ENCODE data around the gene FAM193B.

DNA sequence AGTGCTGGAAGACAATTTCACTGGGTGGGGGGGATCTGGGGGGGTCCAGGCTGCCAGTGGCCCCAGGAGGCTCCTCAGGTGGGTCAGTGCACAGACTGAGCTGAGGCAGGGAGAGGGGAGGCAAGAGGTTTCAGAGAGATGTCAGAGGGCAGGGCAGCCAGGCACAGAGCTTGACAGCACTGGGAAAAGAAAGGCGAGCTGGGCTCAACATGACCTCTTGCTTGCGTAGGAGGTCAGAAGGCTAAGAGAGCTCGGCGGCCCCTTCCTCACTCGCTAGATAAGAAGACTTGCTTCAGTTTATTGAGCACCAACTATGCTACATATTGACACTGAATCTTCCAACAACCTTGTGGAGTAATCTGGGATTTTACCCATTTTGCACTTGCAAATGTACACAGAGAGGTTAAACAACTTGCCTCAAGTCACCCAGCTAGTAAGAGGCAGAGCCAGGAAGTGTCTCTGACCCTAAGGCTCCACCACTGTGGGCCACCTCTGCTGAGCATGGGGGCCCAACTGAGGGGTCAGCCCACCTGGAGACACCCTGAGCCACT is 60.5 kb downstream of the FAM193B start:
- TF ChIP-seq CTCF (IDR thresholded peaks at IDR 0.05; ENCODE audit: low read depth, low read length): no peak
- no peak for TF ChIP-seq EZH2phosphoT487 (IDR thresholded peaks at IDR 0.05; ENCODE audit: low read depth)
